ENCODE measurements around the gene ERC2.

DNA sequence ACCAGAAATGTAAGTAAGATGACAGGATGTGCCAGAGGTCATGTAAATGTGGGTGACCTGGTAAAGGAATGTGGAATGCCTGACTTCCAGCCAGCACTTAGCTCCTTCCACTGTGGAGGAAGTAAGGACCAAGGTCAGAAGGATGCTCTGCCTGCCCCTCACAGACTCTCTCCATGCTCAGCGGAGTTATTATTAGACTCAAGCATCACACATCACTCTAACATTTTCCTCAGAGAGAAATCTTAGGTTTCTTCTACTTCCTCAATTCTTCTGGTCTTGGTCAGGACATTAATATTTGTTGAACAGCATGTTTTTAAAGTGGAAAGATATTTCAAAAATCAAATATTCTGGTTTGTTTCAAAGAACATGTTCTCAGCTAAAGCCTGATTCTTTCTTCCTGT is 749.7 kb downstream of the ERC2 start:
- TF ChIP-seq TEAD4 (IDR thresholded peaks at IDR 0.05; ENCODE audit: low read depth, low read length): 0 out of 2 replicates have a peak, but pooled peaks have one; percentile 5
- no peak for TF ChIP-seq EP300 (IDR thresholded peaks at IDR 0.05; ENCODE audit: borderline replicate concordance in 1 of 2, low read depth in 2 of 2, low read length in 2 of 2)
- TF ChIP-seq, protein P1, sequence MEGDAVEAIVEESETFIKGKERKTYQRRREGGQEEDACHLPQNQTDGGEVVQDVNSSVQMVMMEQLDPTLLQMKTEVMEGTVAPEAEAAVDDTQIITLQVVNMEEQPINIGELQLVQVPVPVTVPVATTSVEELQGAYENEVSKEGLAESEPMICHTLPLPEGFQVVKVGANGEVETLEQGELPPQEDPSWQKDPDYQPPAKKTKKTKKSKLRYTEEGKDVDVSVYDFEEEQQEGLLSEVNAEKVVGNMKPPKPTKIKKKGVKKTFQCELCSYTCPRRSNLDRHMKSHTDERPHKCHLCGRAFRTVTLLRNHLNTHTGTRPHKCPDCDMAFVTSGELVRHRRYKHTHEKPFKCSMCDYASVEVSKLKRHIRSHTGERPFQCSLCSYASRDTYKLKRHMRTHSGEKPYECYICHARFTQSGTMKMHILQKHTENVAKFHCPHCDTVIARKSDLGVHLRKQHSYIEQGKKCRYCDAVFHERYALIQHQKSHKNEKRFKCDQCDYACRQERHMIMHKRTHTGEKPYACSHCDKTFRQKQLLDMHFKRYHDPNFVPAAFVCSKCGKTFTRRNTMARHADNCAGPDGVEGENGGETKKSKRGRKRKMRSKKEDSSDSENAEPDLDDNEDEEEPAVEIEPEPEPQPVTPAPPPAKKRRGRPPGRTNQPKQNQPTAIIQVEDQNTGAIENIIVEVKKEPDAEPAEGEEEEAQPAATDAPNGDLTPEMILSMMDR (IDR thresholded peaks at IDR 0.05; ENCODE audit: control extremely low read depth in 1 of 3, insufficient read depth in 1 of 3, low read depth in 1 of 3, low read length in 3 of 3): no peak

All from H1 (cell line).